Endothelial cell of umbilical vein (primary cell): ENCODE results near the gene OR51I1. TPM values are rescaled to one million over a fixed set of nuclear protein-coding genes. Genes with fewer than 3 reads are reported as not detected.

ENCODE experiments used
- BruUV-seq: library from RNA; stranded (reverse); fragments of 400-500 nt; replicated peaks from 2 replicates; lab custom pipeline; 2021; lab: Mats Ljungman, UMichigan
- CTCF ChIA-PET: fragments of 300-600, 350-600 bp; sonication (Branson Sonifier 250); formaldehyde crosslinking; loops from one replicate; lab custom pipeline; 2021; ENCODE audit warnings: antibody characterized with exemption, inconsistent platforms; lab: Charles Lee
- POLR2A ChIA-PET: fragments of 300-600, 350-600 bp; sonication (Branson Sonifier 250); formaldehyde crosslinking; loops from one replicate; lab custom pipeline; 2021; ENCODE audit warnings: antibody characterized with exemption, inconsistent platforms; lab: Charles Lee
- DNase-seq: peaks from one replicate; pipeline ENCODE4 v3.0.0-alpha.2; 2011; ENCODE audit warnings: low read depth, low spot score
- FAIRE-seq: peaks from 2 replicates; lab custom pipeline; 2011; peaks lifted over from hg19 to GRCh38; lab: Jason Lieb, UNC
- H2AFZ ChIP-seq: 2 replicates; pipeline ENCODE4 v1.6.0; 2012; ENCODE audit warnings: low read depth, low read length, control low read depth, inconsistent platforms
- H3K27ac ChIP-seq: 2 replicates; pipeline ENCODE4 v1.5.1; 2011; ENCODE audit warnings: low read depth, mild to moderate bottlenecking, control low read depth, low read length, moderate library complexity; ENCODE audit not compliant: insufficient read depth
- H3K27me3 ChIP-seq, 2 experiments: 2 replicates each; pipeline versions ENCODE4 v1.6.0 to v1.6.1; 2011; ENCODE audit warnings: low read length in 2 of 2, mixed read lengths in 1 of 2; ENCODE audit not compliant: control insufficient read depth in 2 of 2, insufficient read depth in 2 of 2
- H3K36me3 ChIP-seq, 2 experiments: 2 replicates in 1 of 2; 3 replicates in 1 of 2; pipeline ENCODE4 v1.5.1; 2011; ENCODE audit warnings: low read length in 2 of 2, mild to moderate bottlenecking in 1 of 2, moderate library complexity in 1 of 2; ENCODE audit not compliant: control insufficient read depth in 2 of 2, insufficient read depth in 2 of 2; ENCODE audit errors: extremely low read depth in 1 of 2
- H3K4me1 ChIP-seq: 3 replicates; pipeline ENCODE4 v1.5.1; 2011; ENCODE audit warnings: mild to moderate bottlenecking, low read length; ENCODE audit not compliant: control insufficient read depth, insufficient read depth; ENCODE audit errors: extremely low read depth
- H3K4me2 ChIP-seq: 2 replicates; pipeline ENCODE4 v1.6.1; 2011; ENCODE audit warnings: low read length, control low read depth, mixed read lengths; ENCODE audit not compliant: insufficient read depth
- H3K4me3 ChIP-seq, 3 experiments: fragments of 200-600 bp in 1 of 3; sonication (generic), shearing (Covaris generic) in 1 of 3; replicated peaks in 1 of 3; 2 replicates each; pipeline ENCODE4 v1.5.1; 2011 to 2016; ENCODE audit warnings: control low read depth in 3 of 3, low read length in 3 of 3, mild to moderate bottlenecking in 2 of 3, inconsistent platforms in 1 of 3, low read depth in 1 of 3, moderate library complexity in 1 of 3; ENCODE audit not compliant: insufficient read depth in 1 of 3
- H3K79me2 ChIP-seq: 2 replicates; pipeline ENCODE4 v1.6.0; 2012; ENCODE audit warnings: low read length, inconsistent platforms; ENCODE audit not compliant: control insufficient read depth, insufficient read depth
- H3K9ac ChIP-seq: replicated peaks from 2 replicates; pipeline ENCODE3; 2011; ENCODE audit warnings: low read length, control low read depth; ENCODE audit not compliant: insufficient read depth; ENCODE audit errors: extremely low read depth
- H3K9me1 ChIP-seq: replicated peaks from 3 replicates; pipeline ENCODE4 v1.6.0; 2011; ENCODE audit warnings: mild to moderate bottlenecking, low read length; ENCODE audit not compliant: control insufficient read depth, insufficient read depth; ENCODE audit errors: extremely low read depth
- H3K9me3 ChIP-seq: replicated peaks from 2 replicates; pipeline ENCODE4 v1.5.1; 2012; ENCODE audit warnings: low read length, inconsistent platforms; ENCODE audit not compliant: control insufficient read depth, insufficient read depth
- H4K20me1 ChIP-seq: replicated peaks from 2 replicates; pipeline ENCODE3; 2011; ENCODE audit warnings: mild to moderate bottlenecking, low read length; ENCODE audit not compliant: control insufficient read depth, insufficient read depth; ENCODE audit errors: extremely low read depth
- EZH2 ChIP-seq: IDR thresholded peaks from 2 replicates; pipeline ENCODE4 v1.6.1; 2012; ENCODE audit warnings: borderline replicate concordance, low read depth, mild to moderate bottlenecking, moderate library complexity, low read length, inconsistent platforms; ENCODE audit not compliant: severe bottlenecking
- FOS ChIP-seq: IDR thresholded peaks from 2 replicates; pipeline ENCODE4 v1.6.1; 2011; ENCODE audit warnings: mild to moderate bottlenecking, low read length, moderate library complexity, borderline replicate concordance; ENCODE audit not compliant: insufficient read depth
- GATA2 ChIP-seq: IDR thresholded peaks from 2 replicates; pipeline ENCODE4 v1.7.0; 2011; ENCODE audit warnings: low read depth, mild to moderate bottlenecking, moderate library complexity, mixed read lengths, low read length; ENCODE audit not compliant: insufficient read length, insufficient read depth
- JUN ChIP-seq: IDR thresholded peaks from 2 replicates; pipeline ENCODE4 v1.6.1; 2011; ENCODE audit warnings: borderline replicate concordance, low read depth; ENCODE audit not compliant: insufficient read length, insufficient read depth
- MYC ChIP-seq: IDR thresholded peaks from one replicate; pipeline ENCODE4 v1.6.1; 2011; ENCODE audit warnings: mild to moderate bottlenecking, low read depth, low read length
- POLR2AphosphoS5 ChIP-seq: IDR thresholded peaks from 2 replicates; pipeline ENCODE4 v1.6.1; 2012; ENCODE audit warnings: low read depth, mild to moderate bottlenecking, control low read depth, low read length, moderate library complexity; ENCODE audit not compliant: insufficient read depth
- dilution Hi-C: fragments of 300-500 bp; cut with MboI; formaldehyde crosslinking; loops from one replicate; pipeline ENCODE4 v1.15.0; 2019; ENCODE audit warnings: low sequenced_read_pairs; ENCODE audit not compliant: extremely low pct_ligation_motif_present
- intact Hi-C: fragments of 100-400 bp; cut with micrococcal nuclease; formaldehyde crosslinking; loops from one replicate; pipeline ENCODE4 v1.10.0; 2022
- polyA plus RNA-seq, 4 experiments: library from polyadenylated mRNA; depleted of rRNA in 3 of 4; stranded (reverse) in 3 of 4; unstranded in 1 of 4; fragments of >200 nt; gene quantifications; 2 replicates each; pipeline versions ENCODE4 v1.2.1 to v1.2.3, GENCODE V29; 2011 to 2012; ENCODE audit warnings: missing spikeins in 1 of 4
- total RNA-seq: library from RNA; stranded (reverse); gene quantifications from 2 replicates; pipeline ENCODE4 v1.2.3, GENCODE V29; 2021

OR51I1 gene
- total and polyA plus RNA-seq, 2 donors (not counting 3 experiments of a cell fraction or from before 2014, with no cell fraction given), result not detected

- Histone ChIP-seq H3K9ac (no peak overlapping the region), H3K9me1 (no peaks in the 10 kb centered on the region), H4K20me1 (no peaks in the 10 kb centered on the region), H3K27ac (no peak overlapping the region), H3K4me1 (no peaks in the 10 kb centered on the region), H3K36me3 (no peaks in the 10 kb centered on the region), H2AFZ (no peak overlapping the region), H3K4me2 (no peak overlapping the region), H3K4me3 (no peak overlapping the region), H3K9me3 (no peaks in the 10 kb centered on the region), H3K27me3 (no peaks in the 10 kb centered on the region), H3K79me2 (no peaks in the 10 kb centered on the region)
- intact Hi-C loops (no loop called here), dilution Hi-C loops (no loop called here)
- FAIRE-seq (no peak), DNase-seq (no peak)
- ChIA-PET POLR2A (no interaction called here), CTCF (no interaction called here)
- TF ChIP-seq FOS, result no peak
- TF ChIP-seq MYC, result no peak
- no TSS peak for BruUV-seq
Observed at GRCh38 chr11:5443835-5444393, 2.6 kb upstream of the OR51I1 start.

DNA sequence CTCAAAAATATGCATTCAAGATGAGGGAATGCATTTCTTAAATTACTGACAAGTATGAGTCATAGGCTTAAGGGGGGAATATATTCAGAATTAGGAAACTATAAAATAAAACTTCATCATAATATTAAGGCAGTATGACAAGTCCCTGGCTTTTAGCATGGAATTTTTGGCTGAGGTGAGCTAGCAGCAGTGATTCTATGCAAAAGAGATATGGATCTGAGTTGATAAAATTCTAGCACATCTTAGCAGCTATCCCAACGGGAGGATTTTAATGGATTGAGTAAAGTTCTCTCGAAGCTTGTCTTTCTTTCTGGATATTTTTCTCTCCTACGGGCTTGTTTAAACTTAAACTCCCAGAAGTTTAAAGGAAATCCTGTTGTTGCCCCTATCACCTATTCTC lies 18.2 kb downstream of the OR51I1 start:
- no peak overlapping the region for H2AFZ ChIP-seq
- CTCF ChIA-PET, result no interaction called here
- no peaks in the 10 kb centered on the region for H3K27me3 ChIP-seq
- no peaks in the 10 kb centered on the region for H3K9me1 ChIP-seq
- POLR2A ChIA-PET, result no interaction called here
- no peak overlapping the region for H3K4me3 ChIP-seq
- no peaks in the 10 kb centered on the region for H3K9me3 ChIP-seq
- H3K36me3 ChIP-seq, result no peaks in the 10 kb centered on the region
- H3K9ac ChIP-seq, result no peak overlapping the region
- no peak for TF ChIP-seq GATA2
- TF ChIP-seq JUN, result no peak
- no peak for TF ChIP-seq MYC
- TF ChIP-seq POLR2AphosphoS5, result no peak
- TF ChIP-seq EZH2, result no peak
- no peak overlapping the region for H3K27ac ChIP-seq
- no peaks in the 10 kb centered on the region for H3K4me1 ChIP-seq
- no peaks in the 10 kb centered on the region for H4K20me1 ChIP-seq
- dilution Hi-C loops (no loop called here), intact Hi-C loops (no loop called here)
- no peak overlapping the region for H3K4me2 ChIP-seq
- DNase-seq, result no peak
- FAIRE-seq, result no peak
- H3K79me2 ChIP-seq, result no peaks in the 10 kb centered on the region
- no TSS peak for BruUV-seq
